ENCODE measurements around the gene NCAPG2. TPM values are rescaled to one million over a fixed set of nuclear protein-coding genes. Genes with fewer than 3 reads are reported as not detected.

NCAPG2 gene
- total and polyA plus RNA-seq, 2 of the 13 experiments (the other 11 are each of a cell fraction or from before 2014, with no cell fraction given), result 15.1 to 30.7 TPM

- no peak for TF ChIP-seq ZBTB43 (CRISPR knock-in tag; conservative IDR thresholded peaks at IDR 0.05)
- TF ChIP-seq ZNF3 (CRISPR knock-in tag; IDR thresholded peaks at IDR 0.05), result peak; percentile 54; the same call in 1 of the 2 replicates
- TF ChIP-seq NR2F6 (IDR thresholded peaks at IDR 0.05), result no peak
- TF ChIP-seq NR2F6 (CRISPR knock-in tag; IDR thresholded peaks at IDR 0.05), result peak; percentile 19; the same call in 1 of the 2 replicates
- TF ChIP-seq HMG20B (CRISPR knock-in tag; conservative IDR thresholded peaks at IDR 0.05), result no peak
- peak; percentile 47; the same call in 1 of the 2 replicates for TF ChIP-seq THAP11 (CRISPR knock-in tag; IDR thresholded peaks at IDR 0.05)
- TF ChIP-seq TBP (CRISPR knock-in tag; IDR thresholded peaks at IDR 0.05), result no peak
- peak; percentile 83 for TF ChIP-seq FOXP4 (CRISPR knock-in tag; IDR thresholded peaks at IDR 0.05)
- no peak for TF ChIP-seq SYNCRIP (IDR thresholded peaks at IDR 0.05; ENCODE audit: insufficient read depth, low read depth, low read length)
- no peak for TF ChIP-seq SOX13 (IDR thresholded peaks at IDR 0.05)
- TF ChIP-seq SOX13 (CRISPR knock-in tag; conservative IDR thresholded peaks at IDR 0.05 in 1 of 2, IDR thresholded peaks at IDR 0.05 in 1 of 2), result peak in 1 of 2 experiments; percentile 82; a peak in 2 of 4 replicates
- TF ChIP-seq MED1 (CRISPR knock-in tag; IDR thresholded peaks at IDR 0.05), result peak; percentile 47
- peak; percentile 82 for TF ChIP-seq CEBPG (CRISPR knock-in tag; IDR thresholded peaks at IDR 0.05)
- TF ChIP-seq HDAC1 (CRISPR knock-in tag; IDR thresholded peaks at IDR 0.05), result peak; percentile 30; the same call in 1 of the 2 replicates
- TF ChIP-seq FOXA3 (CRISPR knock-in tag; IDR thresholded peaks at IDR 0.05), result peak; percentile 66
- TF ChIP-seq ZNF235 (CRISPR knock-in tag; IDR thresholded peaks at IDR 0.05; ENCODE audit: borderline replicate concordance), result no peak
- TF ChIP-seq NONO (IDR thresholded peaks at IDR 0.05), result no peak
- TF ChIP-seq NONO (CRISPR knock-in tag; conservative IDR thresholded peaks at IDR 0.05), result no peak
- TF ChIP-seq EZH2 (conservative IDR thresholded peaks at IDR 0.05; ENCODE audit: low read depth, low read length), result no peak
- TF ChIP-seq ERF (CRISPR knock-in tag; IDR thresholded peaks at IDR 0.05), result 0 out of 2 replicates have a peak, but pooled peaks have one; percentile 23
- TF ChIP-seq E2F2 (CRISPR knock-in tag; IDR thresholded peaks at IDR 0.05; ENCODE audit: borderline replicate concordance), result no peak
- TF ChIP-seq ZBTB46 (CRISPR knock-in tag; IDR thresholded peaks at IDR 0.05; ENCODE audit: borderline replicate concordance), result no peak
- TF ChIP-seq HOXA7 (CRISPR knock-in tag; IDR thresholded peaks at IDR 0.05), result no peak
- no peak for TF ChIP-seq SNAPC5 (CRISPR knock-in tag; IDR thresholded peaks at IDR 0.05; ENCODE audit: borderline replicate concordance)
- 0 out of 2 replicates have a peak, but pooled peaks have one; percentile 14 for TF ChIP-seq POGZ (CRISPR knock-in tag; IDR thresholded peaks at IDR 0.05)
- TF ChIP-seq ZMYM3 (CRISPR knock-in tag; IDR thresholded peaks at IDR 0.05), result peak; percentile 41; the same call in 1 of the 2 replicates
Measured at GRCh38 chr7:158638001-158638400, 66.6 kb downstream of the NCAPG2 start (continued).

All from HepG2 (cell line).